ENCODE results near the gene TRIP11.

DNA sequence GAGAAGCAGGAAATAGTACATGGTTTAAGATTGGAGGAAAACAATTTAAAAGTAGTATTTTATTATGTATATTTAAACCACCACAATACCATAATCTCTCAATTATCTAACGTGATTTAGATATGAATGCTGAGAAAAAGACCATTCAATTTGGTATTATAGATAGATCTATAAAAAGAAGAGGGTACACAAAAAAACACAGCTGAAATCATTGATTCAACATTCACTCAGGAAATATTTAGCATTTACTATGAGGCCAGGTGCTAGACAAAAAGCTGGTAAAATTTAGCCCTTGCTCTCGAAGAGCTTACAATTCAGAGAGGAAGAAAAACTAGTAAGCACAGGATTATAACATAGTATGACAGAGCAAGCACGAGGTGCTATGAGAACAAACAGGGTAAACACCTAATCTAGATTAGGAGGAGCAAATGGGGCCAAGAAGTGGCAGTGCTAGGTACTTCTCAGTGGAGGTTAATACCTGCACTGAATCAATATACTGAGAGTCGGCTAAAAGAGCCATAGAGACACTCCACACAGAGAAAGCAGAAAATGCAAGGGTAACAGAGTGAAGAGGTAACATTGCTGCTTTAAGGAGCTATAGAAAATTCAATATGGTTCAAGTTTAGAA is 27.6 kb downstream of the TRIP11 start:
- TF ChIP-seq, protein P1, sequence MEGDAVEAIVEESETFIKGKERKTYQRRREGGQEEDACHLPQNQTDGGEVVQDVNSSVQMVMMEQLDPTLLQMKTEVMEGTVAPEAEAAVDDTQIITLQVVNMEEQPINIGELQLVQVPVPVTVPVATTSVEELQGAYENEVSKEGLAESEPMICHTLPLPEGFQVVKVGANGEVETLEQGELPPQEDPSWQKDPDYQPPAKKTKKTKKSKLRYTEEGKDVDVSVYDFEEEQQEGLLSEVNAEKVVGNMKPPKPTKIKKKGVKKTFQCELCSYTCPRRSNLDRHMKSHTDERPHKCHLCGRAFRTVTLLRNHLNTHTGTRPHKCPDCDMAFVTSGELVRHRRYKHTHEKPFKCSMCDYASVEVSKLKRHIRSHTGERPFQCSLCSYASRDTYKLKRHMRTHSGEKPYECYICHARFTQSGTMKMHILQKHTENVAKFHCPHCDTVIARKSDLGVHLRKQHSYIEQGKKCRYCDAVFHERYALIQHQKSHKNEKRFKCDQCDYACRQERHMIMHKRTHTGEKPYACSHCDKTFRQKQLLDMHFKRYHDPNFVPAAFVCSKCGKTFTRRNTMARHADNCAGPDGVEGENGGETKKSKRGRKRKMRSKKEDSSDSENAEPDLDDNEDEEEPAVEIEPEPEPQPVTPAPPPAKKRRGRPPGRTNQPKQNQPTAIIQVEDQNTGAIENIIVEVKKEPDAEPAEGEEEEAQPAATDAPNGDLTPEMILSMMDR (IDR thresholded peaks at IDR 0.05): no peak
- no peak for TF ChIP-seq POLR2A (IDR thresholded peaks at IDR 0.05)
- TF ChIP-seq POLR2AphosphoS5 (IDR thresholded peaks at IDR 0.05): no peak
- TF ChIP-seq EP300 (IDR thresholded peaks at IDR 0.05): no peak

All from suprapubic skin (tissue), 4 donors.